ENCODE results near the gene SCN11A. TPM values are rescaled to one million over a fixed set of nuclear protein-coding genes. Genes with fewer than 3 reads are reported as not detected.

Gene SCN11A
- polyA plus RNA-seq, 1 donor from 2014 or later: 2.2 TPM

DNA sequence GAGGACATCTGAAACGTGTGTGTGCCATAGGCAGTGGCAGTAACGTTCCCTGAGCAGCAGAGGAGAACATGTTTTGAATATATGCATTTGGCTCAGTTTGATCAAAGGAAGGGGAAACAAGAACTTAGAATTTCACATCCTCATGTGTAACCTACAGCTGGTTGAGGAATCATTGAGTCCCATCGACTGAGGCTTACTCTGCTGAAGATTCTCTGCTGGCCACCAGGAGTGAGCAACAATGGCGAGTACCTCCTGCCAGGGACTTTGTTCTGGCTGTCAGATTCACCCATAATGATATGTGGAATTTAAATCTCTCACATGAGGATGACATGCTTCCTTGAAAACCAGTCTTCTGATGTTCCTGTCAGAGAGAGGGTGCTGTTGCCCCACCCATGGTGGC is 34.4 kb upstream of the SCN11A start:
- no peak overlapping the region for H3K27ac ChIP-seq (ENCODE audit: low read length)
- H3K36me3 ChIP-seq (ENCODE audit: insufficient read depth, low read length): peaks cover 5% of the 10 kb centered on the region
- H3F3A ChIP-seq (ENCODE audit: insufficient read depth, low read length, poor library complexity, severe bottlenecking): no peaks in the 10 kb centered on the region
- H3K9ac ChIP-seq (ENCODE audit: low read length): no peak overlapping the region
- H3K27me3 ChIP-seq (ENCODE audit: insufficient read depth, low read depth, low read length): no peaks in the 10 kb centered on the region
- no peaks in the 10 kb centered on the region for H4K20me1 ChIP-seq (ENCODE audit: insufficient read depth)
- no peaks in the 10 kb centered on the region for H3K9me3 ChIP-seq (ENCODE audit: low read length)
- H3K79me2 ChIP-seq (replicated peaks; ENCODE audit: insufficient read depth, low read length): no peaks in the 10 kb centered on the region
- TF ChIP-seq EP300 (conservative IDR thresholded peaks at IDR 0.05; ENCODE audit: poor library complexity, severe bottlenecking) (no peak), TAF1 (IDR thresholded peaks at IDR 0.05; ENCODE audit: low read depth) (no peak), SMC3 (conservative IDR thresholded peaks at IDR 0.05; ENCODE audit: poor library complexity) (no peak), POLR2AphosphoS5 (IDR thresholded peaks at IDR 0.05) (no peak), EZH2 (IDR thresholded peaks at IDR 0.05; ENCODE audit: borderline replicate concordance, insufficient read depth, low read length, poor library complexity, severe bottlenecking) (no peak), RAD21 (conservative IDR thresholded peaks at IDR 0.05) (no peak), MXI1 (conservative IDR thresholded peaks at IDR 0.05; ENCODE audit: poor library complexity, severe bottlenecking) (no peak)
- TF ChIP-seq, protein P1, sequence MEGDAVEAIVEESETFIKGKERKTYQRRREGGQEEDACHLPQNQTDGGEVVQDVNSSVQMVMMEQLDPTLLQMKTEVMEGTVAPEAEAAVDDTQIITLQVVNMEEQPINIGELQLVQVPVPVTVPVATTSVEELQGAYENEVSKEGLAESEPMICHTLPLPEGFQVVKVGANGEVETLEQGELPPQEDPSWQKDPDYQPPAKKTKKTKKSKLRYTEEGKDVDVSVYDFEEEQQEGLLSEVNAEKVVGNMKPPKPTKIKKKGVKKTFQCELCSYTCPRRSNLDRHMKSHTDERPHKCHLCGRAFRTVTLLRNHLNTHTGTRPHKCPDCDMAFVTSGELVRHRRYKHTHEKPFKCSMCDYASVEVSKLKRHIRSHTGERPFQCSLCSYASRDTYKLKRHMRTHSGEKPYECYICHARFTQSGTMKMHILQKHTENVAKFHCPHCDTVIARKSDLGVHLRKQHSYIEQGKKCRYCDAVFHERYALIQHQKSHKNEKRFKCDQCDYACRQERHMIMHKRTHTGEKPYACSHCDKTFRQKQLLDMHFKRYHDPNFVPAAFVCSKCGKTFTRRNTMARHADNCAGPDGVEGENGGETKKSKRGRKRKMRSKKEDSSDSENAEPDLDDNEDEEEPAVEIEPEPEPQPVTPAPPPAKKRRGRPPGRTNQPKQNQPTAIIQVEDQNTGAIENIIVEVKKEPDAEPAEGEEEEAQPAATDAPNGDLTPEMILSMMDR (IDR thresholded peaks at IDR 0.05; ENCODE audit: poor library complexity, severe bottlenecking): no peak
- TF ChIP-seq, protein P2, sequence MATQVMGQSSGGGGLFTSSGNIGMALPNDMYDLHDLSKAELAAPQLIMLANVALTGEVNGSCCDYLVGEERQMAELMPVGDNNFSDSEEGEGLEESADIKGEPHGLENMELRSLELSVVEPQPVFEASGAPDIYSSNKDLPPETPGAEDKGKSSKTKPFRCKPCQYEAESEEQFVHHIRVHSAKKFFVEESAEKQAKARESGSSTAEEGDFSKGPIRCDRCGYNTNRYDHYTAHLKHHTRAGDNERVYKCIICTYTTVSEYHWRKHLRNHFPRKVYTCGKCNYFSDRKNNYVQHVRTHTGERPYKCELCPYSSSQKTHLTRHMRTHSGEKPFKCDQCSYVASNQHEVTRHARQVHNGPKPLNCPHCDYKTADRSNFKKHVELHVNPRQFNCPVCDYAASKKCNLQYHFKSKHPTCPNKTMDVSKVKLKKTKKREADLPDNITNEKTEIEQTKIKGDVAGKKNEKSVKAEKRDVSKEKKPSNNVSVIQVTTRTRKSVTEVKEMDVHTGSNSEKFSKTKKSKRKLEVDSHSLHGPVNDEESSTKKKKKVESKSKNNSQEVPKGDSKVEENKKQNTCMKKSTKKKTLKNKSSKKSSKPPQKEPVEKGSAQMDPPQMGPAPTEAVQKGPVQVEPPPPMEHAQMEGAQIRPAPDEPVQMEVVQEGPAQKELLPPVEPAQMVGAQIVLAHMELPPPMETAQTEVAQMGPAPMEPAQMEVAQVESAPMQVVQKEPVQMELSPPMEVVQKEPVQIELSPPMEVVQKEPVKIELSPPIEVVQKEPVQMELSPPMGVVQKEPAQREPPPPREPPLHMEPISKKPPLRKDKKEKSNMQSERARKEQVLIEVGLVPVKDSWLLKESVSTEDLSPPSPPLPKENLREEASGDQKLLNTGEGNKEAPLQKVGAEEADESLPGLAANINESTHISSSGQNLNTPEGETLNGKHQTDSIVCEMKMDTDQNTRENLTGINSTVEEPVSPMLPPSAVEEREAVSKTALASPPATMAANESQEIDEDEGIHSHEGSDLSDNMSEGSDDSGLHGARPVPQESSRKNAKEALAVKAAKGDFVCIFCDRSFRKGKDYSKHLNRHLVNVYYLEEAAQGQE (IDR thresholded peaks at IDR 0.05; ENCODE audit: borderline replicate concordance): no peak
- H2AFZ ChIP-seq (ENCODE audit: low read depth, low read length): no peak overlapping the region
- H3K9me2 ChIP-seq (ENCODE audit: insufficient read depth, low read length): no peaks in the 10 kb centered on the region
- no peak overlapping the region for H3K4me2 ChIP-seq (ENCODE audit: low read length)
- H3K4me3 ChIP-seq (ENCODE audit: low read length): no peak overlapping the region

DNA sequence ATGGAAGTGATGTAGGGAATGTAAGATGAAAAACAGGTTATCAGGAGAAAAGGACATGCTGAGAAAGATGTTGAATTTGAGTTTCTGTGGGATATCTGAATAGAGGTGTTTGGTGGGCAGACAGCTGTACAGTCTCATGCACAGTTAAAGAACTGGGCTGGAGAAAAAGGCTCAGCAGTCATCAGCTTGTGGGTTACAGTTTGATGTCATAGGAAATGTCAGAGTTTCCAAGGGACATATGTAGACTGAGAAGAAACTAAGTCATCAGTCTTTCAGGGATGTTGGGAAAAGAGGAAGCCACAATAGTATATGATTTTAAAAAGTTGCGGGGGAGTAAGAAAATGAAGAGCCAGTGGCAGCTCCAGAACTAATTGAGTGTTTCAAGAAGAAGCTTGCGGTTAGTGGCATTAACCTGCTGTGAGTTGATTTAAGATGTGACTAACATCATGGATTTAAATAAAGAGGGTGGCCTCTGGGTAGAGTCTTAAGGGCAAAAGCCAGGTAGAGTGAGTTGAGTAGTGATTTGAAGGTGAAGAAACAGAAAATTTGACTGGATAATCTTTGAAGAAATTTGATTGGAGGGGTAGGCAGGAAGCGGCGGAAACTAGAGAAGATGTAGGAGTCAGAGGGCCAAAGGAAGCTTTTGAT is 31.0 kb upstream of the SCN11A start:
- Histone ChIP-seq H4K20me1 (ENCODE audit: insufficient read depth) (no peaks in the 10 kb centered on the region), H3K4me3 (ENCODE audit: low read length) (no peak overlapping the region), H3K9me2 (ENCODE audit: insufficient read depth, low read length) (no peaks in the 10 kb centered on the region), H3K4me2 (ENCODE audit: low read length) (no peak overlapping the region), H3K79me2 (replicated peaks; ENCODE audit: insufficient read depth, low read length) (no peaks in the 10 kb centered on the region), H3K27ac (ENCODE audit: low read length) (no peak overlapping the region), H3F3A (ENCODE audit: insufficient read depth, low read length, poor library complexity, severe bottlenecking) (no peaks in the 10 kb centered on the region), H3K36me3 (ENCODE audit: insufficient read depth, low read length) (peaks cover 6% of the 10 kb centered on the region), H3K27me3 (ENCODE audit: insufficient read depth, low read depth, low read length) (no peaks in the 10 kb centered on the region), H2AFZ (ENCODE audit: low read depth, low read length) (no peak overlapping the region), H3K9ac (ENCODE audit: low read length) (no peak overlapping the region), H3K9me3 (ENCODE audit: low read length) (no peaks in the 10 kb centered on the region)
- TF ChIP-seq SMC3 (conservative IDR thresholded peaks at IDR 0.05; ENCODE audit: poor library complexity): no peak
- no peak for TF ChIP-seq POLR2AphosphoS5 (IDR thresholded peaks at IDR 0.05)
- TF ChIP-seq RAD21 (conservative IDR thresholded peaks at IDR 0.05): no peak
- TF ChIP-seq EZH2 (IDR thresholded peaks at IDR 0.05; ENCODE audit: borderline replicate concordance, insufficient read depth, low read length, poor library complexity, severe bottlenecking): no peak
- no peak for TF ChIP-seq TAF1 (IDR thresholded peaks at IDR 0.05; ENCODE audit: low read depth)
- TF ChIP-seq, protein P1 (IDR thresholded peaks at IDR 0.05; ENCODE audit: poor library complexity, severe bottlenecking): no peak
- TF ChIP-seq, protein P2 (IDR thresholded peaks at IDR 0.05; ENCODE audit: borderline replicate concordance): no peak

Measured in neural cell (in vitro differentiated cells).